C4-2B (cell line): Measurements from ENCODE around the gene ARAP1.

Source experiments
- H3K27ac ChIP-seq: fragments of 450-650 bp; 2 replicates; pipeline ENCODE4 v1.5.1; 2017
- CTCF ChIP-seq: fragments of 450-650 bp; conservative IDR thresholded peaks from 2 replicates; pipeline ENCODE4 v1.5.1; 2017; ENCODE audit warnings: mild to moderate bottlenecking
- ZFX ChIP-seq: fragments of 450-650 bp; IDR thresholded peaks from 2 replicates; pipeline ENCODE4 v1.6.1; 2017

Gene ARAP1

GRCh38 chr11:72682238-72682857 lies 69.9 kb downstream of the ARAP1 start:
- no peak overlapping the region for H3K27ac ChIP-seq
- no peak for TF ChIP-seq CTCF
- no peak for TF ChIP-seq ZFX

GRCh38 chr11:72681226-72682153 lies 70.7 kb downstream of the ARAP1 start:
- TF ChIP-seq ZFX (no peak), CTCF (no peak)
- no peak overlapping the region for H3K27ac ChIP-seq

- no peak overlapping the region for H3K27ac ChIP-seq
- TF ChIP-seq ZFX: no peak
- no peak for TF ChIP-seq CTCF
These were observed 71.5 kb downstream of the ARAP1 start for GRCh38 chr11:72680624-72681158.

GRCh38 chr11:72679869-72680268 lies 72.3 kb downstream of the ARAP1 start:
- H3K27ac ChIP-seq: no peak overlapping the region
- TF ChIP-seq ZFX (no peak), CTCF (no peak)

GRCh38 chr11:72678524-72678923 lies 73.7 kb downstream of the ARAP1 start:
- H3K27ac ChIP-seq: no peak overlapping the region
- TF ChIP-seq CTCF: no peak
- no peak for TF ChIP-seq ZFX

GRCh38 chr11:72676861-72677341 lies 75.3 kb downstream of the ARAP1 start:
- H3K27ac ChIP-seq: no peak overlapping the region
- TF ChIP-seq ZFX: no peak
- TF ChIP-seq CTCF: no peak

- TF ChIP-seq CTCF (no peak), ZFX (no peak)
- no peak overlapping the region for H3K27ac ChIP-seq
These were observed 77.0 kb downstream of the ARAP1 start for GRCh38 chr11:72675221-72675620.
